Activated naive CD4-positive, alpha-beta T cell treated with anti-CD3 and anti-CD28 coated beads, Interleukin-2, amount 50 U/mL, for 72 hours (primary cell): ENCODE measurements around the gene NFYA. TPM values are rescaled to one million over a fixed set of nuclear protein-coding genes. Genes with fewer than 3 reads are reported as not detected.

Experiments used
- ATAC-seq, 2 donors: fragments of 150-1000 bp; cut with Tn5 transposase; 2 replicates each; pipeline ENCODE4 v1.10.0; 2021; ENCODE audit warnings: mild to moderate bottlenecking in 2 of 2, moderate library complexity in 2 of 2
- DNase-seq, 2 donors: peaks; one replicate each; pipeline ENCODE4 v3.0.0; 2021 to 2022; ENCODE audit warnings: low spot score in 2 of 2
- H3K27ac Mint-ChIP-seq, 2 donors: one replicate each; pipeline ENCODE4 v1.8.0; 2022; ENCODE audit warnings: mild to moderate bottlenecking in 2 of 2, mixed read lengths in 2 of 2
- H3K36me3 Mint-ChIP-seq, 2 donors: one replicate each; pipeline ENCODE4 v1.8.0; 2022; ENCODE audit warnings: mixed read lengths in 2 of 2
- H3K9me3 Mint-ChIP-seq, 2 donors: one replicate each; pipeline ENCODE4 v1.8.0; 2022; ENCODE audit warnings: mixed read lengths in 2 of 2
- total RNA-seq, 2 donors: library from RNA; stranded (reverse); gene quantifications; one replicate each; pipeline ENCODE4 v1.2.3, GENCODE V29; 2022

The NFYA gene
- total RNA-seq, 2 donors from 2014 or later = 27.3 to 31.7 TPM

- Mint-ChIP-seq H3K9me3 (no peaks in the 10 kb centered on the region), H3K36me3 (peaks cover 6 to 10% of the 10 kb centered on the region in 2 donors), H3K27ac (no peak overlapping the region)
- no peak for ATAC-seq
- DNase-seq = no peak
Measured at GRCh38 chr6:41122373-41122772, 49.6 kb downstream of the NFYA start.

GRCh38 chr6:41122918-41123317, 50.1 kb downstream of the NFYA start:
- Mint-ChIP-seq H3K9me3 (no peaks in the 10 kb centered on the region), H3K27ac (no peak overlapping the region), H3K36me3 (peaks cover 6 to 11% of the 10 kb centered on the region in 2 donors)
- ATAC-seq (no peak), DNase-seq (no peak)

- ATAC-seq = no peak
- peaks cover 6 to 11% of the 10 kb centered on the region in 2 donors for H3K36me3 Mint-ChIP-seq
- no peak overlapping the region for H3K27ac Mint-ChIP-seq
- H3K9me3 Mint-ChIP-seq = no peaks in the 10 kb centered on the region
- DNase-seq = no peak
Measured at GRCh38 chr6:41125282-41125681, 52.5 kb downstream of the NFYA start.

- Mint-ChIP-seq H3K27ac (no peak overlapping the region), H3K9me3 (no peaks in the 10 kb centered on the region), H3K36me3 (peaks cover 0 to 3% of the 10 kb centered on the region in 2 donors)
- DNase-seq = no peak
- ATAC-seq = no peak
Measured at GRCh38 chr6:41132254-41132653, 59.5 kb downstream of the NFYA start.

GRCh38 chr6:41135062-41135832, 62.5 kb downstream of the NFYA start:
- ATAC-seq (no peak), DNase-seq (no peak)
- Mint-ChIP-seq H3K9me3 (no peaks in the 10 kb centered on the region), H3K27ac (no peak overlapping the region), H3K36me3 (no peaks in the 10 kb centered on the region)

GRCh38 chr6:41136911-41137310, 64.1 kb downstream of the NFYA start:
- DNase-seq (no peak), ATAC-seq (no peak)
- H3K36me3 Mint-ChIP-seq = no peaks in the 10 kb centered on the region
- no peak overlapping the region for H3K27ac Mint-ChIP-seq
- no peaks in the 10 kb centered on the region for H3K9me3 Mint-ChIP-seq

- no peaks in the 10 kb centered on the region for H3K36me3 Mint-ChIP-seq
- no peak for DNase-seq
- ATAC-seq = no peak
- H3K9me3 Mint-ChIP-seq = no peaks in the 10 kb centered on the region
- no peak overlapping the region for H3K27ac Mint-ChIP-seq
Measured at GRCh38 chr6:41147917-41148316, 75.1 kb downstream of the NFYA start.

Other genes starting within 250 kb of the NFYA start
- gene UNC5CL, start 33.8 kb upstream of the NFYA start, total RNA-seq = 1 to 10 TPM; 2.8 to 5.1 TPM
- gene TSPO2, start 30.5 kb upstream of the NFYA start, total RNA-seq = not detected
- gene APOBEC2, start 19.8 kb upstream of the NFYA start, total RNA-seq = not detected
- 10 to 100 TPM; 39.9 to 52.6 TPM for gene OARD1, start 618 bp upstream of the NFYA start, total RNA-seq
- gene TREML1, start 81.4 kb downstream of the NFYA start, total RNA-seq = not detected
- not detected for gene TREM2, start 90.1 kb downstream of the NFYA start, total RNA-seq
- gene TREML2, start 128.2 kb downstream of the NFYA start, total RNA-seq = 10 to 100 TPM in 1 of 2 donors, 1 to 10 TPM in 1; 2.0 to 11.0 TPM
- not detected for gene TREML4, start 155.4 kb downstream of the NFYA start, total RNA-seq
- 1 to 10 TPM in 1 of 2 donors, not detected in 1; 6.1 TPM for gene TREM1, start 213.7 kb downstream of the NFYA start, total RNA-seq